Left ventricle myocardium inferior (tissue), 1 donor: ENCODE measurements around the gene NSD1. TPM values are rescaled to one million over a fixed set of nuclear protein-coding genes. Genes with fewer than 3 reads are reported as not detected.
"Not testable (repeated sequence)": the region's sequence is repeated elsewhere in the genome, so short reads cannot be mapped to it uniquely, and the experiment has no call there.

Experiments
- DNase-seq: peaks from one replicate; pipeline ENCODE4 v3.0.0-alpha.2; 2020
- H3K27ac ChIP-seq: fragments of 200-600 bp; replicated peaks from 2 replicates; pipeline ENCODE4 v1.8.0; 2021
- H3K27me3 ChIP-seq: fragments of 200-600 bp; 2 replicates; pipeline ENCODE4 v1.8.0; 2021; ENCODE audit warnings: low read depth
- H3K36me3 ChIP-seq: fragments of 200-600 bp; 2 replicates; pipeline ENCODE4 v1.8.0; 2021
- H3K4me1 ChIP-seq: fragments of 200-600 bp; 2 replicates; pipeline ENCODE4 v1.8.0; 2021
- H3K4me3 ChIP-seq: fragments of 200-600 bp; 2 replicates; pipeline ENCODE4 v1.8.0; 2021; ENCODE audit warnings: mild to moderate bottlenecking, moderate library complexity
- H3K9me3 ChIP-seq: fragments of 200-600 bp; replicated peaks from 2 replicates; pipeline ENCODE4 v1.8.0; 2021
- CTCF ChIP-seq: fragments of 200-600 bp; IDR thresholded peaks from 2 replicates; pipeline ENCODE4 v1.8.0; 2021; ENCODE audit warnings: antibody characterized with exemption, mild to moderate bottlenecking, borderline replicate concordance
- intact Hi-C: fragments of 100-400 bp; cut with micrococcal nuclease; formaldehyde crosslinking; loops from one replicate; pipeline ENCODE4 v1.11.0; 2022
- total RNA-seq: library from RNA; stranded (reverse); fragmentation: NEBNext Ultra II Directional; extraction: Animal tissue kit (Norgen Biotek cat#: 25700); gene quantifications from one replicate; pipeline ENCODE4 v1.2.1, GENCODE V29; 2021
- donor health status: DM: no; HTN: yes; CAD: no; lungs with severe emphysema.

Gene NSD1
- total RNA-seq, 1 donor from 2014 or later: 40.8 TPM

- H3K27me3 ChIP-seq: no peaks in the 10 kb centered on the region
- H3K4me1 ChIP-seq: peaks cover 71% of the 10 kb centered on the region
- no peaks in the 10 kb centered on the region for H3K9me3 ChIP-seq
- no peak for DNase-seq
- H3K36me3 ChIP-seq: peaks cover 29% of the 10 kb centered on the region
- peak overlapping the region; percentile 93 for H3K27ac ChIP-seq
- intact Hi-C loops: no loop called here
- H3K4me3 ChIP-seq: peak overlapping the region; percentile 97
- no peak for TF ChIP-seq CTCF
These were observed 171.0 kb downstream of the NSD1 start for GRCh38 chr5:177304392-177305119.

GRCh38 chr5:177306103-177306640 is 172.6 kb downstream of the NSD1 start:
- H3K27me3 ChIP-seq, H3K27ac ChIP-seq, DNase-seq, H3K4me3 ChIP-seq, intact Hi-C loops, H3K9me3 ChIP-seq: not testable (repeated sequence)
- Histone ChIP-seq H3K36me3 (peaks cover 29% of the 10 kb centered on the region), H3K4me1 (peaks cover 71% of the 10 kb centered on the region)

- Histone ChIP-seq H3K36me3 (peaks cover 25% of the 10 kb centered on the region), H3K9me3 (no peaks in the 10 kb centered on the region), H3K4me1 (peaks cover 71% of the 10 kb centered on the region), H3K27ac (no peak overlapping the region), H3K4me3 (no peak overlapping the region), H3K27me3 (no peaks in the 10 kb centered on the region)
- intact Hi-C loops: no loop called here
- DNase-seq: no peak
- TF ChIP-seq CTCF: no peak
These were observed 173.3 kb downstream of the NSD1 start for GRCh38 chr5:177306674-177307543.

GRCh38 chr5:177307544-177308363 is 174.2 kb downstream of the NSD1 start:
- TF ChIP-seq CTCF: no peak
- no peak overlapping the region for H3K27ac ChIP-seq
- DNase-seq: no peak
- peaks cover 25% of the 10 kb centered on the region for H3K36me3 ChIP-seq
- no peak overlapping the region for H3K4me3 ChIP-seq
- no peaks in the 10 kb centered on the region for H3K27me3 ChIP-seq
- no peaks in the 10 kb centered on the region for H3K9me3 ChIP-seq
- intact Hi-C loops: no loop called here
- peaks cover 70% of the 10 kb centered on the region for H3K4me1 ChIP-seq

GRCh38 chr5:177308740-177309139 is 175.2 kb downstream of the NSD1 start:
- no peak for TF ChIP-seq CTCF
- intact Hi-C loops: no loop called here
- Histone ChIP-seq H3K27me3 (no peaks in the 10 kb centered on the region), H3K27ac (no peak overlapping the region), H3K36me3 (peaks cover 25% of the 10 kb centered on the region), H3K9me3 (no peaks in the 10 kb centered on the region), H3K4me1 (peaks cover 62% of the 10 kb centered on the region), H3K4me3 (no peak overlapping the region)
- no peak for DNase-seq
